ENCODE measurements around the gene CLTRN.

DNA sequence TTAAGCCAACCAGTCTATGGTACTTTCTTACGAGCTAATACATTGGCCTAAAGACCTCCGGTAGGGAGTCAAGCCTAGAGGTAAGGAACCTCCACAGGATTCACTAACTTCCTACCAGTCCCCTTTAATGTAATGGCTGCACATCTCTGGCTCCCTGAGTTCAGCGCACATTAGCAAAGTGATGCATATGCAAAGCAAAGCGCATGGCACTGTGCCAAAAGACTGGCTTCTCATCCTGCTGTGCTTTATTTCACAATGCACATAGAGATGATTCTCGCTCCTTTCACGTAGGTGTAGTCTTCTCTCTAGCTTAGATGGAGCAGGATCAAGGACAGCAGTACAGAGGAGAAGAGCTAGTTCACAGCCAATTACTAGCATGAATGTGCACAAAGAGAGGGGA is 14.6 kb upstream of the CLTRN start:
- TF ChIP-seq, protein P1, sequence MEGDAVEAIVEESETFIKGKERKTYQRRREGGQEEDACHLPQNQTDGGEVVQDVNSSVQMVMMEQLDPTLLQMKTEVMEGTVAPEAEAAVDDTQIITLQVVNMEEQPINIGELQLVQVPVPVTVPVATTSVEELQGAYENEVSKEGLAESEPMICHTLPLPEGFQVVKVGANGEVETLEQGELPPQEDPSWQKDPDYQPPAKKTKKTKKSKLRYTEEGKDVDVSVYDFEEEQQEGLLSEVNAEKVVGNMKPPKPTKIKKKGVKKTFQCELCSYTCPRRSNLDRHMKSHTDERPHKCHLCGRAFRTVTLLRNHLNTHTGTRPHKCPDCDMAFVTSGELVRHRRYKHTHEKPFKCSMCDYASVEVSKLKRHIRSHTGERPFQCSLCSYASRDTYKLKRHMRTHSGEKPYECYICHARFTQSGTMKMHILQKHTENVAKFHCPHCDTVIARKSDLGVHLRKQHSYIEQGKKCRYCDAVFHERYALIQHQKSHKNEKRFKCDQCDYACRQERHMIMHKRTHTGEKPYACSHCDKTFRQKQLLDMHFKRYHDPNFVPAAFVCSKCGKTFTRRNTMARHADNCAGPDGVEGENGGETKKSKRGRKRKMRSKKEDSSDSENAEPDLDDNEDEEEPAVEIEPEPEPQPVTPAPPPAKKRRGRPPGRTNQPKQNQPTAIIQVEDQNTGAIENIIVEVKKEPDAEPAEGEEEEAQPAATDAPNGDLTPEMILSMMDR (IDR thresholded peaks at IDR 0.05), result no peak
- TF ChIP-seq POLR2A (IDR thresholded peaks at IDR 0.05), result no peak

Measured in body of pancreas (tissue), 4 donors.